HUDEP-2 (cell line): Measurements from ENCODE around the gene LAG3.

Experiments used
- DNase-seq, 76 experiments: peaks; one replicate each; lab custom pipeline; 2025; ENCODE audit not compliant: unreplicated experiment in 76 of 76; lab: John Stamatoyannopoulos, UW

Gene LAG3

GRCh38 chr12:6771091-6771495, 1.2 kb upstream of the LAG3 start:
- DNase-seq, result no peak

- DNase-seq, result no peak
Measured at GRCh38 chr12:6771509-6772330, 600 bp upstream of the LAG3 start.

- DNase-seq, result no peak
Measured at GRCh38 chr12:6772726-6773589, 638 bp downstream of the LAG3 start.

- DNase-seq, result no peak
Measured at GRCh38 chr12:6773590-6774351, 1.5 kb downstream of the LAG3 start.

- no peak for DNase-seq
Measured at GRCh38 chr12:6774499-6775062, 2.3 kb downstream of the LAG3 start.

- no peak for DNase-seq
Measured at GRCh38 chr12:6775185-6776174, 3.2 kb downstream of the LAG3 start.

- no peak for DNase-seq
Measured at GRCh38 chr12:6777386-6777785, 5.1 kb downstream of the LAG3 start.

GRCh38 chr12:6778217-6778573, 5.9 kb downstream of the LAG3 start:
- no peak for DNase-seq

GRCh38 chr12:6778574-6779550, 6.5 kb downstream of the LAG3 start:
- DNase-seq, result peak in 74 of 76 experiments; percentile 11 to 93 (median 83)

GRCh38 chr12:6779708-6780432, 7.5 kb downstream of the LAG3 start:
- no peak for DNase-seq

GRCh38 chr12:6780573-6780972, 8.3 kb downstream of the LAG3 start:
- DNase-seq, result no peak

GRCh38 chr12:6782119-6782518, 9.8 kb downstream of the LAG3 start:
- no peak for DNase-seq

- no peak for DNase-seq
Measured at GRCh38 chr12:6782850-6783566, 10.7 kb downstream of the LAG3 start.

GRCh38 chr12:6783828-6784227, 11.5 kb downstream of the LAG3 start:
- no peak for DNase-seq

GRCh38 chr12:6784296-6784695, 12.0 kb downstream of the LAG3 start:
- DNase-seq, result no peak

- DNase-seq, result no peak
Measured at GRCh38 chr12:6784761-6785160, 12.4 kb downstream of the LAG3 start.

GRCh38 chr12:6786416-6787094, 14.2 kb downstream of the LAG3 start:
- no peak for DNase-seq
